Stomach smooth muscle (tissue), 2 donors: Measurements from ENCODE around the gene ENDOD1.

Experiments used
- H3K27ac ChIP-seq: one replicate; pipeline ENCODE4 v1.7.0; 2013; ENCODE audit warnings: mild to moderate bottlenecking, low read length, inconsistent platforms
- H3K27me3 ChIP-seq, 2 donors: one replicate each; pipeline ENCODE4 v1.7.0; 2013; ENCODE audit warnings: low read length in 2 of 2; ENCODE audit not compliant: insufficient read depth in 2 of 2, control insufficient read depth in 1 of 2
- H3K36me3 ChIP-seq, 2 donors: one replicate each; pipeline ENCODE4 v1.7.0; 2013; ENCODE audit warnings: low read length in 2 of 2; ENCODE audit not compliant: control insufficient read depth in 2 of 2, insufficient read depth in 2 of 2
- H3K4me1 ChIP-seq: one replicate; pipeline ENCODE4 v1.7.0; 2013; ENCODE audit warnings: low read length; ENCODE audit not compliant: control insufficient read depth, insufficient read depth
- H3K4me3 ChIP-seq, 2 donors: one replicate each; pipeline ENCODE4 v1.7.0; 2013; ENCODE audit warnings: low read length in 2 of 2
- H3K9ac ChIP-seq, 2 donors: one replicate each; pipeline ENCODE4 v1.7.0; 2013; ENCODE audit warnings: low read length in 2 of 2, mild to moderate bottlenecking in 1 of 2
- H3K9me3 ChIP-seq, 2 donors: one replicate each; pipeline ENCODE4 v1.7.0; 2013; ENCODE audit warnings: low read length in 2 of 2; ENCODE audit not compliant: control insufficient read depth in 2 of 2
- donor health status: healthy.
- donor health status: Pancreatic carcinoma.

ENDOD1 gene

DNA sequence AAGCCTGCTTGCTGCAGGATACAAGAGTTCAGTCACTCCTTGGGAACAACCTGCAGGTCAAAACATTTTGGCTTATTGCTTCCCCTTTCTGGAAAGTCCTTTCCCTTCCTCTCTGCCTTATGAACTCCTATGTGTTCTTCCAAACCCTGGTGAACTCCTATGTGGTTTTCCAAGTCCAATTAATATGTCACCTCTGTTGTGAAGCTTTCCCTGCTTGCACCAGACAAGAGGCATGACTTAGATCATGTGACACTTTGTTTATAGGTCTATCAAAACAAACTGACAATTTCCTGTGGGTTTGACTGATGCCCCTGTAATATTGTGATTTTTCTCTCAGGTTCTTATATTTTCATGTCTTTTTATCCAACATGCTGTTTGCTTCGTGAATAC, 64.2 kb downstream of the ENDOD1 start:
- H3K27me3 ChIP-seq, result no peaks in the 10 kb centered on the region
- no peaks in the 10 kb centered on the region for H3K36me3 ChIP-seq
- H3K9me3 ChIP-seq, result no peaks in the 10 kb centered on the region
- H3K27ac ChIP-seq, result no peak overlapping the region
- H3K4me3 ChIP-seq, result peak overlapping the region in 1 of 2 donors; percentile 4
- no peak overlapping the region for H3K9ac ChIP-seq
- peaks cover 54% of the 10 kb centered on the region for H3K4me1 ChIP-seq

- H3K27ac ChIP-seq, result no peak overlapping the region
- no peak overlapping the region for H3K4me3 ChIP-seq
- no peaks in the 10 kb centered on the region for H3K27me3 ChIP-seq
- no peak overlapping the region for H3K9ac ChIP-seq
- H3K4me1 ChIP-seq, result peaks cover 54% of the 10 kb centered on the region
- no peaks in the 10 kb centered on the region for H3K36me3 ChIP-seq
- no peaks in the 10 kb centered on the region for H3K9me3 ChIP-seq
Observed at GRCh38 chr11:95154514-95154913, 64.9 kb downstream of the ENDOD1 start.

GRCh38 chr11:95155385-95155784, 65.7 kb downstream of the ENDOD1 start:
- no peaks in the 10 kb centered on the region for H3K36me3 ChIP-seq
- no peak overlapping the region for H3K4me3 ChIP-seq
- H3K27me3 ChIP-seq, result no peaks in the 10 kb centered on the region
- H3K9me3 ChIP-seq, result no peaks in the 10 kb centered on the region
- H3K27ac ChIP-seq, result no peak overlapping the region
- peaks cover 48% of the 10 kb centered on the region for H3K4me1 ChIP-seq
- no peak overlapping the region for H3K9ac ChIP-seq

GRCh38 chr11:95156133-95156721, 66.6 kb downstream of the ENDOD1 start:
- no peaks in the 10 kb centered on the region for H3K9me3 ChIP-seq
- H3K4me3 ChIP-seq, result no peak overlapping the region
- H3K9ac ChIP-seq, result no peak overlapping the region
- no peaks in the 10 kb centered on the region for H3K27me3 ChIP-seq
- peak overlapping the region; percentile 75 for H3K27ac ChIP-seq
- peaks cover 41% of the 10 kb centered on the region for H3K4me1 ChIP-seq
- no peaks in the 10 kb centered on the region for H3K36me3 ChIP-seq

- H3K9ac ChIP-seq, result peak overlapping the region; percentile 2 to 35
- H3K36me3 ChIP-seq, result no peaks in the 10 kb centered on the region
- H3K4me1 ChIP-seq, result peaks cover 34% of the 10 kb centered on the region
- H3K4me3 ChIP-seq, result peak overlapping the region in 1 of 2 donors; percentile 61
- no peaks in the 10 kb centered on the region for H3K9me3 ChIP-seq
- H3K27ac ChIP-seq, result peak overlapping the region; percentile 75
- H3K27me3 ChIP-seq, result no peaks in the 10 kb centered on the region
Observed at GRCh38 chr11:95156916-95157541, 67.4 kb downstream of the ENDOD1 start.

GRCh38 chr11:95157824-95158223, 68.2 kb downstream of the ENDOD1 start:
- peaks cover 33% of the 10 kb centered on the region for H3K4me1 ChIP-seq
- no peak overlapping the region for H3K9ac ChIP-seq
- H3K4me3 ChIP-seq, result no peak overlapping the region
- no peaks in the 10 kb centered on the region for H3K36me3 ChIP-seq
- H3K27me3 ChIP-seq, result no peaks in the 10 kb centered on the region
- no peaks in the 10 kb centered on the region for H3K9me3 ChIP-seq
- H3K27ac ChIP-seq, result peak overlapping the region; percentile 75

- Histone ChIP-seq H3K36me3 (no peaks in the 10 kb centered on the region), H3K27me3 (no peaks in the 10 kb centered on the region), H3K9ac (no peak overlapping the region), H3K4me3 (no peak overlapping the region), H3K4me1 (peaks cover 26% of the 10 kb centered on the region), H3K9me3 (no peaks in the 10 kb centered on the region), H3K27ac (no peak overlapping the region)
Observed at GRCh38 chr11:95161248-95161647, 71.6 kb downstream of the ENDOD1 start.

DNA sequence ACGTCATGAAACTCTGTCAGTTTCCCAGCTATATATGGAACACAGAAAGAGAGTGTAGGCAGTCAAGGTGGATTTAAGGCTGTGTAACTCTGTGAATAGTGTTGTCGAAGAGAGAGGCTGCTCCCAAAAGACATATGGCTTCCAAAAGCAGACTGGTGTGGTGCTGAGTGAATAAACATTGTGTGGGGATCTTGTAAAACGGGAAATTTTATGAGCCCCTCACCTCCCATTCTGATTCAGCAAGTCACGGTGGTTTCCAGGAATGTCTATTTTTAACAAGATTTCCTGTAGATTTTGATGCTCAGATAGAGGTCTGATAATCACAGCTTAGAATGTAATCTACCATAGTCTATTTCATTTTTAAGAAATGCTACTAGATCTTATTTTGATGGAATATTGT, 73.5 kb downstream of the ENDOD1 start:
- H3K9ac ChIP-seq, result no peak overlapping the region

GRCh38 chr11:95165638-95166037, 76.0 kb downstream of the ENDOD1 start:
- no peak overlapping the region for H3K4me3 ChIP-seq
- no peaks in the 10 kb centered on the region for H3K4me1 ChIP-seq
- H3K27ac ChIP-seq, result no peak overlapping the region
- H3K9ac ChIP-seq, result no peak overlapping the region
- H3K36me3 ChIP-seq, result no peaks in the 10 kb centered on the region
- H3K27me3 ChIP-seq, result no peaks in the 10 kb centered on the region
- no peaks in the 10 kb centered on the region for H3K9me3 ChIP-seq

More for the DNA sequence above, 73.5 kb downstream of the ENDOD1 start:
- Histone ChIP-seq H3K27ac (no peak overlapping the region), H3K4me1 (peaks cover 8% of the 10 kb centered on the region), H3K9me3 (no peaks in the 10 kb centered on the region), H3K36me3 (no peaks in the 10 kb centered on the region), H3K4me3 (no peak overlapping the region), H3K27me3 (no peaks in the 10 kb centered on the region)

DNA sequence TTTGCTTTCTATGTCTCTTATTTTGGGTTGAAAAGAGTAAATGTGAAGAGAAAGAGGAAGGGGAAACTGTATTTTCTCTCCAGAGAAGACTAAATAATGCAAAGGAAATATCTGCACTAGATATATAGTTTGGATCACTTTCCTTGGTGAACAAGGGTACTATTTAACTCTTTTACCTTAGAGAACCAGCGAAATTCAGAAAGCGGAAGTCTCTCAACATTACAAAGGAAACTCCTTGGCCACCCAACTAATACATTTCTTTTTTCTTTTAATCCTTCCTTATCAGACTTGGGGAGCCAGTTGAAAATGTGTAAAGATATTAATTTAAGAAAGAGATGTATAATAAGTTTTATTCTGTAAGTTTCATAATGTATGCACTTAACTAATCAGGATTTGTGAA, 77.1 kb downstream of the ENDOD1 start:
- Histone ChIP-seq H3K9me3 (no peaks in the 10 kb centered on the region), H3K36me3 (no peaks in the 10 kb centered on the region), H3K9ac (no peak overlapping the region), H3K27ac (no peak overlapping the region), H3K27me3 (no peaks in the 10 kb centered on the region), H3K4me1 (no peaks in the 10 kb centered on the region), H3K4me3 (no peak overlapping the region)

- Histone ChIP-seq H3K9ac (no peak overlapping the region), H3K4me1 (no peaks in the 10 kb centered on the region), H3K4me3 (no peak overlapping the region), H3K9me3 (no peaks in the 10 kb centered on the region), H3K27ac (no peak overlapping the region), H3K36me3 (peaks cover 2% of the 10 kb centered on the region in 2 donors), H3K27me3 (no peaks in the 10 kb centered on the region)
Observed at GRCh38 chr11:95170294-95170693, 80.6 kb downstream of the ENDOD1 start.
